Activated CD8-positive, alpha-beta memory T cell treated with anti-CD3 and anti-CD28 coated beads for 24 hours (primary cell): ENCODE results near the gene JMJD7.

Experiments used
- DNase-seq: peaks from one replicate; pipeline ENCODE4 v3.0.0-alpha.2; 2020

JMJD7 gene

GRCh38 chr15:41868321-41868720 is 40.4 kb downstream of the JMJD7 start:
- no peak for DNase-seq

- peak; percentile 63 for DNase-seq
Observed at GRCh38 chr15:41869770-41870688, 42.1 kb downstream of the JMJD7 start.

GRCh38 chr15:41870689-41871081 is 42.8 kb downstream of the JMJD7 start:
- DNase-seq = peak; percentile 75

- DNase-seq = no peak
Observed at GRCh38 chr15:41871175-41871905, 43.4 kb downstream of the JMJD7 start.

- DNase-seq = no peak
Observed at GRCh38 chr15:41872166-41872747, 44.4 kb downstream of the JMJD7 start.

- DNase-seq = no peak
Observed at GRCh38 chr15:41873711-41874110, 45.8 kb downstream of the JMJD7 start.

GRCh38 chr15:41874736-41875135 is 46.8 kb downstream of the JMJD7 start:
- DNase-seq = no peak

GRCh38 chr15:41876007-41876406 is 48.1 kb downstream of the JMJD7 start:
- DNase-seq = no peak

- DNase-seq = no peak
Observed at GRCh38 chr15:41876689-41877088, 48.8 kb downstream of the JMJD7 start.

GRCh38 chr15:41877631-41878354 is 49.9 kb downstream of the JMJD7 start:
- no peak for DNase-seq

GRCh38 chr15:41878355-41878699 is 50.4 kb downstream of the JMJD7 start:
- DNase-seq = no peak

- DNase-seq = no peak
Observed at GRCh38 chr15:41879321-41879845, 51.5 kb downstream of the JMJD7 start.

- DNase-seq = no peak
Observed at GRCh38 chr15:41880156-41880877, 52.4 kb downstream of the JMJD7 start.

GRCh38 chr15:41881086-41881485 is 53.2 kb downstream of the JMJD7 start:
- DNase-seq = no peak

GRCh38 chr15:41881550-41881919 is 53.6 kb downstream of the JMJD7 start:
- no peak for DNase-seq

- DNase-seq = no peak
Observed at GRCh38 chr15:41881920-41882688, 54.2 kb downstream of the JMJD7 start.

- no peak for DNase-seq
Observed at GRCh38 chr15:41882689-41883483, 55.0 kb downstream of the JMJD7 start.

GRCh38 chr15:41883484-41883825 is 55.6 kb downstream of the JMJD7 start:
- no peak for DNase-seq

GRCh38 chr15:41884458-41884857 is 56.6 kb downstream of the JMJD7 start:
- DNase-seq = no peak

GRCh38 chr15:41885321-41885720 is 57.4 kb downstream of the JMJD7 start:
- no peak for DNase-seq

- no peak for DNase-seq
Observed at GRCh38 chr15:41885841-41886240, 57.9 kb downstream of the JMJD7 start.
